Activated T-helper 1 cell treated with anti-CD3 and anti-CD28 coated beads, Interleukin-12 subunit alpha, Interleukin-12 subunit beta, Interleukin-2, Interleukin-4 antibody, amounts not matched to agents 30 ng/mL and 10 ng/mL and 1 ng/mL, durations not matched to agents 14 hours and 24 hours and 36 hours (primary cell): ENCODE data around the gene SUMO4. TPM values are rescaled to one million over a fixed set of nuclear protein-coding genes. Genes with fewer than 3 reads are reported as not detected.

Experiments
- DNase-seq: peaks from one replicate; pipeline ENCODE4 v3.0.0; 2021; ENCODE audit warnings: low spot score
- H3K27ac Mint-ChIP-seq: one replicate; pipeline ENCODE4 v1.8.0; 2021; ENCODE audit warnings: mild to moderate bottlenecking, mixed read lengths
- H3K27me3 Mint-ChIP-seq: one replicate; pipeline ENCODE4 v1.8.0; 2022; ENCODE audit warnings: mild to moderate bottlenecking, moderate library complexity, mixed read lengths; ENCODE audit not compliant: insufficient read depth
- H3K36me3 Mint-ChIP-seq: one replicate; pipeline ENCODE4 v1.8.0; 2021; ENCODE audit warnings: low read depth, mixed read lengths
- H3K4me1 Mint-ChIP-seq: one replicate; pipeline ENCODE4 v1.8.0; 2021; ENCODE audit warnings: low read depth, mixed read lengths
- H3K4me3 Mint-ChIP-seq: one replicate; pipeline ENCODE4 v1.8.0; 2021; ENCODE audit warnings: mild to moderate bottlenecking, moderate library complexity, mixed read lengths
- H3K9me3 Mint-ChIP-seq: one replicate; pipeline ENCODE4 v1.8.0; 2021; ENCODE audit warnings: mixed read lengths
- intact Hi-C: fragments of 100-400 bp; cut with micrococcal nuclease; formaldehyde crosslinking; loops from one replicate; pipeline ENCODE4 v1.15.1; 2024
- total RNA-seq: library from RNA; stranded (reverse); gene quantifications from 2 replicates; pipeline ENCODE4 v1.2.3, GENCODE V29; 2022

The SUMO4 gene
- total RNA-seq, 1 donor from 2014 or later: 12.0 TPM

- intact Hi-C loops: loop anchor here (1.0 kb wide), 1 partner anchor 8 kb away; no protein-coding TSS in a partner anchor
- Mint-ChIP-seq H3K4me1 (peaks cover 48% of the 10 kb centered on the region), H3K36me3 (peaks cover 29% of the 10 kb centered on the region), H3K4me3 (peak overlapping the region; percentile 20), H3K27me3 (no peaks in the 10 kb centered on the region), H3K27ac (peak overlapping the region; percentile 47), H3K9me3 (no peaks in the 10 kb centered on the region)
- no peak for DNase-seq
These were observed 28.9 kb upstream of the SUMO4 start for GRCh38 chr6:149371154-149371553.

GRCh38 chr6:149372062-149372461 is 28.0 kb upstream of the SUMO4 start:
- no peak overlapping the region for H3K27ac Mint-ChIP-seq

GRCh38 chr6:149373511-149373910 is 26.6 kb upstream of the SUMO4 start:
- peaks cover 39% of the 10 kb centered on the region for H3K36me3 Mint-ChIP-seq
- intact Hi-C loops: loop anchor here (2.0 kb wide), 1 partner anchor 15 kb away; no protein-coding TSS in a partner anchor
- DNase-seq: no peak
- peak overlapping the region; percentile 23 for H3K4me3 Mint-ChIP-seq
- no peaks in the 10 kb centered on the region for H3K9me3 Mint-ChIP-seq
- peaks cover 58% of the 10 kb centered on the region for H3K4me1 Mint-ChIP-seq
- no peaks in the 10 kb centered on the region for H3K27me3 Mint-ChIP-seq
- H3K27ac Mint-ChIP-seq: peak overlapping the region; percentile 78

More at GRCh38 chr6:149372062-149372461, 28.0 kb upstream of the SUMO4 start:
- Mint-ChIP-seq H3K36me3 (peaks cover 33% of the 10 kb centered on the region), H3K9me3 (no peaks in the 10 kb centered on the region), H3K27me3 (no peaks in the 10 kb centered on the region), H3K4me3 (no peak overlapping the region), H3K4me1 (peaks cover 55% of the 10 kb centered on the region)
- intact Hi-C loops: loop anchor here (2.0 kb wide), 1 partner anchor 13 kb away; no protein-coding TSS in a partner anchor
- no peak for DNase-seq

- Mint-ChIP-seq H3K36me3 (peaks cover 60% of the 10 kb centered on the region), H3K9me3 (no peaks in the 10 kb centered on the region), H3K27ac (peak overlapping the region; percentile 67), H3K4me1 (peaks cover 67% of the 10 kb centered on the region), H3K27me3 (no peaks in the 10 kb centered on the region), H3K4me3 (no peak overlapping the region)
- no peak for DNase-seq
- intact Hi-C loops: loop anchor here (1.0 to 2.0 kb wide), 2 partner anchors 13 to 61 kb away; no protein-coding TSS in a partner anchor
These were observed 20.1 kb upstream of the SUMO4 start for GRCh38 chr6:149379977-149380376.

DNA sequence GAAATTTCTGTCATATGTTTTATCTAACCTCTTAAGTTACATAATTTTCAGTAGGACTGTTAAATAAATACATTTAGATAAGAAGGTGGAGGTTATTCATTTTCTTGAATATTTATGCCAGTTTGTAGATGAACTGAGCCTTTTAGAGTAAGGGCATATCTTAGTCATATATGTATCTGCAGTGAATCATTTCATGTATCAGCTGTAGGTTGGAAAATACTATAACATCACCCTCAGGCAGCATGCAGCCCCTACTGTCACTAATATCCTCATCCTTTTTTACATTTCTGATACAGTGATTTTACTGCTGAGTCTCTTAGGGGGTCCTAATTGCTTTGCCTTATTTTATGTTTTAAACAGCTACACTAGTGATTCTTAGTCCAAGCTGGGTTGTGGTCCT is 19.5 kb upstream of the SUMO4 start:
- Mint-ChIP-seq H3K4me3 (no peak overlapping the region), H3K27ac (no peak overlapping the region), H3K27me3 (no peaks in the 10 kb centered on the region), H3K36me3 (peaks cover 57% of the 10 kb centered on the region), H3K4me1 (peaks cover 64% of the 10 kb centered on the region), H3K9me3 (no peaks in the 10 kb centered on the region)
- DNase-seq: no peak
- intact Hi-C loops: loop anchor here (1.0 to 2.0 kb wide), 2 partner anchors 13 to 62 kb away; no protein-coding TSS in a partner anchor

DNA sequence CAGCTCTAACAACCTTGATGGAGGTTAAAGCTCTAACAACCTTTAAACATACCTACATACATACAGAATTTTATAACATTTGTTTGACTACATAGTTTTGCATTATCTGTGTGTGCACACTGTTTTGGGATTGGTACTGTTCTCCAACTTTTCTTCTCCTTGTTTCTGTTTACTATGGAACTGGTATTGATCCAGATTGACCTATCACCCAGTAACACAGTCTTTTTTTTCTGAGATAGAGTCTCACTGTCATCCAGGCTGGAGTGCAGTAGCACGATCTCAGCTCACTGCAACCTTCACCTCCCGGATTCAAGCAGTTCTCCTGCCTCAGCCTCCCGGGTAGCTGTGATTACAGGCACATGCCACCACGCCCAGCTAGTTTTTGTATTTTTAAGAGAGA is 16.7 kb upstream of the SUMO4 start:
- H3K36me3 Mint-ChIP-seq: peaks cover 68% of the 10 kb centered on the region
- H3K27me3 Mint-ChIP-seq: no peaks in the 10 kb centered on the region
- no peak overlapping the region for H3K4me3 Mint-ChIP-seq
- DNase-seq: no peak
- no peak overlapping the region for H3K27ac Mint-ChIP-seq
- intact Hi-C loops: no loop called here
- peaks cover 13% of the 10 kb centered on the region for H3K9me3 Mint-ChIP-seq
- H3K4me1 Mint-ChIP-seq: peaks cover 79% of the 10 kb centered on the region

GRCh38 chr6:149384464-149384863 is 15.6 kb upstream of the SUMO4 start:
- intact Hi-C loops: no loop called here
- Mint-ChIP-seq H3K9me3 (peaks cover 13% of the 10 kb centered on the region), H3K27me3 (no peaks in the 10 kb centered on the region), H3K4me1 (peaks cover 73% of the 10 kb centered on the region), H3K4me3 (no peak overlapping the region), H3K36me3 (peaks cover 61% of the 10 kb centered on the region), H3K27ac (peak overlapping the region; percentile 72)
- DNase-seq: no peak

DNA sequence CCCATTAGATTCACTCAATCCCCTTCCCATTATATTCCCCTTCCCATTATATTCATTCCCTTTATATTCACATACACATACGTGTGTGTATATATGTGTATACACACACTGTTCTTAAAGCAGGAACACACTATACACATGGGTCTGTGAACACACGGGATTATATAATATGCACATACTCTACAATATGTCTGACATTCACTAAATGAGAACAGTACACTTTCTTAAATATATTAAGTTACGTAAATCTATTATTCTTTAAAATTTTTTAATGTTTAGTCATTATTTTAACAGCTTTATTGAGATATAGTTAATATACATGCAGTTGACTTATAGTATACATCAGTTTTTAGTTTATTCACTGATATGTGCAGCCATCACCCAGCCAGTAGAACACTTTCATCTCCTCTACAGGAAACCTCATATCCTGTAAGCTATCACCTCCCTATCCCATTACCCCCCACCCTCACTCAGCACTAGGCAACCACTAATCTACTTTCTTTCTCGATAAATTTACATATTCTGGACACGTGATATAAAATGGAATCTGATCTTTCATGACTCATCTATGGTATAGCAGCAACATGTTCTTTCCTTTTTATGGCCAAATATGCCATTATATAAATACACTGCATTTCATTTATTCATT is 13.9 kb upstream of the SUMO4 start:
- peaks cover 13% of the 10 kb centered on the region for H3K9me3 Mint-ChIP-seq
- no peak for DNase-seq

GRCh38 chr6:149387779-149388512 is 12.1 kb upstream of the SUMO4 start:
- no peak overlapping the region for H3K4me3 Mint-ChIP-seq
- peaks cover 66% of the 10 kb centered on the region for H3K36me3 Mint-ChIP-seq
- peaks cover 81% of the 10 kb centered on the region for H3K4me1 Mint-ChIP-seq
- intact Hi-C loops: loop anchor here (1.0 kb wide), 1 partner anchor 8 kb away; no protein-coding TSS in a partner anchor
- no peak for DNase-seq
- peaks cover 13% of the 10 kb centered on the region for H3K9me3 Mint-ChIP-seq
- H3K27ac Mint-ChIP-seq: peak overlapping the region; percentile 70
- H3K27me3 Mint-ChIP-seq: no peaks in the 10 kb centered on the region

More for the DNA sequence above, 13.9 kb upstream of the SUMO4 start:
- peaks cover 73% of the 10 kb centered on the region for H3K4me1 Mint-ChIP-seq
- peak overlapping the region; percentile 77 for H3K27ac Mint-ChIP-seq
- no peak overlapping the region for H3K4me3 Mint-ChIP-seq
- intact Hi-C loops: no loop called here
- peaks cover 60% of the 10 kb centered on the region for H3K36me3 Mint-ChIP-seq
- H3K27me3 Mint-ChIP-seq: no peaks in the 10 kb centered on the region

DNA sequence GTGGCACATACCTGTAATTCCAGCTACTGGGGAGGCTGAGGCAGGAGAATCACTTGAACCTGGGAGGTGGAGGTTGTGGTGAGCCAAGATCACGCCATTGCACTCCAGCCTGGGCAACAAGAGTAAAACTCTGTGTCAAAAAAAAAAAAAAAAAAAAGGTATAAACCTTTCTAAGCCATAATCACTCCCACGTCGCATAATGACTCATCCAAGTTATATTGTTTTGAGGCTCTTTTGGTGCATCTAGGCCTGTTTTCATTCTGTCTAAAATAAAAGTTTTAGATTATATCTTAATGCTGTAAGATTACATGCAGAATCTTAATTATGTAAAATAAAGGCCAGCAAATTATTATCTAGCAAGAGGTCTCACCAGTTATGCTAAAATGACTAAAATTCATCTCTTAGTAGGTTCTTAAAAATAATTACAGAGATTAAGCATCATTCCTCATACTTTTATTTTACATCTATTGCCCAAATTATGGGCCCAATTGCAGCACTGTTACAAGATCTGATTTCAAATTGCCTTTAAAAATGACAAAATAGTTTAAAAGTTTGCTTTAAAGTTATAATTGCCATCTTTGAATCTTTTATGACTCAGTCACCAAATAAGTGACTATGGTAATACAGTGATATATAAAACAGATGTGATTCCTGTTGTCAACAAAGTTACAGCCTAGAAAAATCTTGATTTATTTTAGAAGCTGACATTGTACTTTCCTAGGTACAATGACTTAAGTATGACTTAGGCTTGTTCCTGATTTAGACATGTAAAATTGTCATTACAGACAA is 10.4 kb upstream of the SUMO4 start:
- peak overlapping the region; percentile 45 for H3K27ac Mint-ChIP-seq
- peaks cover 82% of the 10 kb centered on the region for H3K4me1 Mint-ChIP-seq

DNA sequence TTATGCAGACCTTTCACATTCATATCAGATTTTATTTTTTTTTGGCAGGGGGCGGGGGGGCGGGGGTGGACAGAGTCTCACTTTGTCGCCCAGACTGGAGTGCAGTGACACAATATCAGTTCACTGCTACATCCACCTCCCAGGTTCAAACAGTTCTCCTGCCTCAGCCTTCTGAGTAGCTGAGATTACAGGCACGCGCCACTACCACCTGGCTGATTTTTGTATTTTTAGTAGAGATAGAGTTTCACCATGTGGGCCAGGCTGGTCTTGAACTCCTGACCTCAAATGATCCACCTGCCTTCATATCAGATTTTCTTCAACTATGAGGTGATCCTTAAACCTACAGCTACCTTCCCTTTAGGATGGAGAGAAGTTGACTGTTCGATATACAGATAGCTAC is 8.0 kb upstream of the SUMO4 start:
- Mint-ChIP-seq H3K4me3 (no peak overlapping the region), H3K36me3 (peaks cover 67% of the 10 kb centered on the region), H3K4me1 (peaks cover 85% of the 10 kb centered on the region), H3K27ac (peak overlapping the region; percentile 76), H3K9me3 (no peaks in the 10 kb centered on the region), H3K27me3 (no peaks in the 10 kb centered on the region)
- DNase-seq: no peak
- intact Hi-C loops: loop anchor here (2.0 to 5.0 kb wide), 5 partner anchors 27 to 179 kb away; no protein-coding TSS in a partner anchor

More for the DNA sequence above, 10.4 kb upstream of the SUMO4 start:
- intact Hi-C loops: loop anchor here (2.0 to 5.0 kb wide), 2 partner anchors 15 to 157 kb away; no protein-coding TSS in a partner anchor
- Mint-ChIP-seq H3K4me3 (no peak overlapping the region), H3K9me3 (peaks cover 13% of the 10 kb centered on the region), H3K36me3 (peaks cover 63% of the 10 kb centered on the region), H3K27me3 (no peaks in the 10 kb centered on the region)
- no peak for DNase-seq

GRCh38 chr6:149392535-149392934 is 7.5 kb upstream of the SUMO4 start:
- Mint-ChIP-seq H3K9me3 (no peaks in the 10 kb centered on the region), H3K4me3 (peak overlapping the region; percentile 29), H3K27me3 (no peaks in the 10 kb centered on the region), H3K4me1 (peaks cover 86% of the 10 kb centered on the region), H3K36me3 (peaks cover 68% of the 10 kb centered on the region), H3K27ac (peak overlapping the region; percentile 76)
- intact Hi-C loops: loop anchor here (2.0 to 5.0 kb wide), 5 partner anchors 28 to 180 kb away; no protein-coding TSS in a partner anchor
- no peak for DNase-seq
